ENCODE results near the gene NCKAP5.

NCKAP5 gene

DNA sequence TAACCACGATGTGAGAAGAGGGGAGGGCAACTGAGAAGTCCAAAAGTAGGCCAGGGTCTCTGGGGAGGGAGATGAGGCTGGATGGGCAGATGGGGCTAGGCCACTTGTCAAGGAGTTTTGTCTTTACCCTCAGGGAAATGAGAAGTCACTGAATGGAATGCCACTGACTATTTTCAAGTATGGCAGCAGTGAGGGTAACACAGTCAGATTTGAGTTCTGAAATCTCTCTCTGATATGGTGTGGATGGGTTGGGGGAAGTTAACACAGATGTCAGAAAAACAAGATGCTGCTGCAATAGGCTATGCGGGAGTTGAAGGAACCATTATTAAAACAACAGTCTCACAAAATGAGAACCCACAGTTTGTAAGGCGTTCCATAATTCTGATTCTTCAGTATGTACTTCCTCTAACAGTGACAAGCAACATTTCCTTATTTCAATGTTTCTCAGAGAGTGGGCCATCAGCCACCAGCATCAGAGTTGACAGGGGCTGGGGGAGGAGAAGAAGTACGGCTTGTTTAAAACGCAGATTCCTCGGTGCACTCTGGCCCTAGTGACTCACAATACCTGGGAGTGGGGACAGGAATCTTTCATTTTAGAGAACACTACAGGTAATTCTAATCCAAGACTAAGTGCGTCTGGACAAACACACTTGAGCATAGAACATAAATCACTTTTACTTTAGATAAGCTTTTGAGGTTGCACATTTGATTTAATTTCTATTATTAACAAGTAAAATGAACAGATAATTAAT lies 596.8 kb downstream of the NCKAP5 start:
- DNase-seq (ENCODE audit: low read depth in 1 of 2, low spot score in 1 of 2) = no peak
- no peak for TF ChIP-seq CTCF (IDR thresholded peaks at IDR 0.05; ENCODE audit: insufficient read depth, low read length)
- TF ChIP-seq SPI1 (IDR thresholded peaks at IDR 0.05; ENCODE audit: borderline replicate concordance, low read depth) = no peak
- TF ChIP-seq POLR2AphosphoS5 (IDR thresholded peaks at IDR 0.05; ENCODE audit: low read depth) = no peak
- no peak for TF ChIP-seq GABPA (IDR thresholded peaks at IDR 0.05; ENCODE audit: low read depth)
- TF ChIP-seq, protein P1, sequence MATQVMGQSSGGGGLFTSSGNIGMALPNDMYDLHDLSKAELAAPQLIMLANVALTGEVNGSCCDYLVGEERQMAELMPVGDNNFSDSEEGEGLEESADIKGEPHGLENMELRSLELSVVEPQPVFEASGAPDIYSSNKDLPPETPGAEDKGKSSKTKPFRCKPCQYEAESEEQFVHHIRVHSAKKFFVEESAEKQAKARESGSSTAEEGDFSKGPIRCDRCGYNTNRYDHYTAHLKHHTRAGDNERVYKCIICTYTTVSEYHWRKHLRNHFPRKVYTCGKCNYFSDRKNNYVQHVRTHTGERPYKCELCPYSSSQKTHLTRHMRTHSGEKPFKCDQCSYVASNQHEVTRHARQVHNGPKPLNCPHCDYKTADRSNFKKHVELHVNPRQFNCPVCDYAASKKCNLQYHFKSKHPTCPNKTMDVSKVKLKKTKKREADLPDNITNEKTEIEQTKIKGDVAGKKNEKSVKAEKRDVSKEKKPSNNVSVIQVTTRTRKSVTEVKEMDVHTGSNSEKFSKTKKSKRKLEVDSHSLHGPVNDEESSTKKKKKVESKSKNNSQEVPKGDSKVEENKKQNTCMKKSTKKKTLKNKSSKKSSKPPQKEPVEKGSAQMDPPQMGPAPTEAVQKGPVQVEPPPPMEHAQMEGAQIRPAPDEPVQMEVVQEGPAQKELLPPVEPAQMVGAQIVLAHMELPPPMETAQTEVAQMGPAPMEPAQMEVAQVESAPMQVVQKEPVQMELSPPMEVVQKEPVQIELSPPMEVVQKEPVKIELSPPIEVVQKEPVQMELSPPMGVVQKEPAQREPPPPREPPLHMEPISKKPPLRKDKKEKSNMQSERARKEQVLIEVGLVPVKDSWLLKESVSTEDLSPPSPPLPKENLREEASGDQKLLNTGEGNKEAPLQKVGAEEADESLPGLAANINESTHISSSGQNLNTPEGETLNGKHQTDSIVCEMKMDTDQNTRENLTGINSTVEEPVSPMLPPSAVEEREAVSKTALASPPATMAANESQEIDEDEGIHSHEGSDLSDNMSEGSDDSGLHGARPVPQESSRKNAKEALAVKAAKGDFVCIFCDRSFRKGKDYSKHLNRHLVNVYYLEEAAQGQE (IDR thresholded peaks at IDR 0.05; ENCODE audit: insufficient replicate concordance, low read depth) = no peak
- H3K27me3 ChIP-seq (ENCODE audit: insufficient read depth, poor library complexity, severe bottlenecking) = no peaks in the 10 kb centered on the region
- no peak overlapping the region for H3K4me3 ChIP-seq (replicated peaks; ENCODE audit: insufficient read depth, low read length)
- no peak overlapping the region for H3K27ac ChIP-seq (replicated peaks)

- Histone ChIP-seq H3K4me3 (replicated peaks; ENCODE audit: insufficient read depth, low read length) (no peak overlapping the region), H3K27ac (replicated peaks) (no peak overlapping the region), H3K27me3 (ENCODE audit: insufficient read depth, poor library complexity, severe bottlenecking) (no peaks in the 10 kb centered on the region)
- TF ChIP-seq, protein P1 (IDR thresholded peaks at IDR 0.05; ENCODE audit: insufficient replicate concordance, low read depth) = no peak
- TF ChIP-seq CTCF (IDR thresholded peaks at IDR 0.05; ENCODE audit: insufficient read depth, low read length) (no peak), GABPA (IDR thresholded peaks at IDR 0.05; ENCODE audit: low read depth) (no peak), SPI1 (IDR thresholded peaks at IDR 0.05; ENCODE audit: borderline replicate concordance, low read depth) (no peak), POLR2AphosphoS5 (IDR thresholded peaks at IDR 0.05; ENCODE audit: low read depth) (no peak)
- DNase-seq (ENCODE audit: low read depth in 1 of 2, low spot score in 1 of 2) = no peak
Measured at GRCh38 chr2:132969371-132969985, 598.8 kb downstream of the NCKAP5 start.

GRCh38 chr2:132965460-132965859 lies 602.8 kb downstream of the NCKAP5 start:
- H3K27ac ChIP-seq (replicated peaks) = no peak overlapping the region
- TF ChIP-seq SPI1 (IDR thresholded peaks at IDR 0.05; ENCODE audit: borderline replicate concordance, low read depth) = no peak
- TF ChIP-seq GABPA (IDR thresholded peaks at IDR 0.05; ENCODE audit: low read depth) = no peak
- TF ChIP-seq POLR2AphosphoS5 (IDR thresholded peaks at IDR 0.05; ENCODE audit: low read depth) = no peak
- TF ChIP-seq CTCF (IDR thresholded peaks at IDR 0.05; ENCODE audit: insufficient read depth, low read length) = no peak
- TF ChIP-seq, protein P1 (IDR thresholded peaks at IDR 0.05; ENCODE audit: insufficient replicate concordance, low read depth) = no peak
- H3K4me3 ChIP-seq (replicated peaks; ENCODE audit: insufficient read depth, low read length) = no peak overlapping the region
- no peaks in the 10 kb centered on the region for H3K27me3 ChIP-seq (ENCODE audit: insufficient read depth, poor library complexity, severe bottlenecking)
- DNase-seq (ENCODE audit: low read depth in 1 of 2, low spot score in 1 of 2) = no peak

Measured in HL-60 (cell line).